ENCODE data around the gene PROM1. TPM values are rescaled to one million over a fixed set of nuclear protein-coding genes. Genes with fewer than 3 reads are reported as not detected.

PROM1 gene
- total and polyA plus RNA-seq, 2 donors from 2014 or later = 28.8 to 276 TPM

DNA sequence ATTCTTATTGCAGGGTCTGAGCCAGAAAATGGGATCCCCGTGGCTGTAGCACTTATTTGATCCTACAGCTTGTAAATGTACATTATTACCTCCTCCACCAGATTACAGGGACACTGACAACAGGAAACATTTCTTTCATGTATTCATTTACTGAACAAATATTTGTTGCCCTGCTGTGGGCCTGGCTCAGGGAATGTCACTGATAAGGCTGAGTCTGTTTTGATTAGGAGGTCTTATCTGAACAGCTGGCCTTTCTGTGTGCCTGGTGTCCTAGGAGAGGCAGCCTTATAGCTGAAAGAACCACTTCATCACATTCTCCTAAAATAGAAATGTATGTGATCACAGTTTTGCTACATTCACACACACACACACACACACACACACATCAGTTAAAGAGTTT lies 45.5 kb upstream of the PROM1 start:
- H3K9ac ChIP-seq (ENCODE audit: low read length in 3 of 3) = no peak overlapping the region
- intact Hi-C loops (cut with DNase I) = no loop called here
- no peak overlapping the region for H3K4me3 ChIP-seq (ENCODE audit: low read length in 3 of 3)
- H3K27ac ChIP-seq (ENCODE audit: low read depth in 2 of 2, low read length in 2 of 2) = no peak overlapping the region
- FAIRE-seq (no peak), DNase-seq (no peak)
- H3K4me1 ChIP-seq (ENCODE audit: control insufficient read depth in 2 of 3, insufficient read depth in 2 of 3, low read depth in 1 of 3, low read length in 3 of 3) = no peaks in the 10 kb centered on the region
- TF ChIP-seq, protein P1, sequence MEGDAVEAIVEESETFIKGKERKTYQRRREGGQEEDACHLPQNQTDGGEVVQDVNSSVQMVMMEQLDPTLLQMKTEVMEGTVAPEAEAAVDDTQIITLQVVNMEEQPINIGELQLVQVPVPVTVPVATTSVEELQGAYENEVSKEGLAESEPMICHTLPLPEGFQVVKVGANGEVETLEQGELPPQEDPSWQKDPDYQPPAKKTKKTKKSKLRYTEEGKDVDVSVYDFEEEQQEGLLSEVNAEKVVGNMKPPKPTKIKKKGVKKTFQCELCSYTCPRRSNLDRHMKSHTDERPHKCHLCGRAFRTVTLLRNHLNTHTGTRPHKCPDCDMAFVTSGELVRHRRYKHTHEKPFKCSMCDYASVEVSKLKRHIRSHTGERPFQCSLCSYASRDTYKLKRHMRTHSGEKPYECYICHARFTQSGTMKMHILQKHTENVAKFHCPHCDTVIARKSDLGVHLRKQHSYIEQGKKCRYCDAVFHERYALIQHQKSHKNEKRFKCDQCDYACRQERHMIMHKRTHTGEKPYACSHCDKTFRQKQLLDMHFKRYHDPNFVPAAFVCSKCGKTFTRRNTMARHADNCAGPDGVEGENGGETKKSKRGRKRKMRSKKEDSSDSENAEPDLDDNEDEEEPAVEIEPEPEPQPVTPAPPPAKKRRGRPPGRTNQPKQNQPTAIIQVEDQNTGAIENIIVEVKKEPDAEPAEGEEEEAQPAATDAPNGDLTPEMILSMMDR (IDR thresholded peaks at IDR 0.05; ENCODE audit: borderline replicate concordance, extremely low read depth, insufficient read depth) = no peak
- H3K27me3 ChIP-seq (ENCODE audit: control insufficient read depth, insufficient read depth, low read length) = no peaks in the 10 kb centered on the region
- no peaks in the 10 kb centered on the region for H3K9me3 ChIP-seq (ENCODE audit: control insufficient read depth in 2 of 3, insufficient read depth in 1 of 3, low read length in 3 of 3)
- no peaks in the 10 kb centered on the region for H3K36me3 ChIP-seq (ENCODE audit: control insufficient read depth in 2 of 3, insufficient read depth in 3 of 3, low read length in 3 of 3)

DNA sequence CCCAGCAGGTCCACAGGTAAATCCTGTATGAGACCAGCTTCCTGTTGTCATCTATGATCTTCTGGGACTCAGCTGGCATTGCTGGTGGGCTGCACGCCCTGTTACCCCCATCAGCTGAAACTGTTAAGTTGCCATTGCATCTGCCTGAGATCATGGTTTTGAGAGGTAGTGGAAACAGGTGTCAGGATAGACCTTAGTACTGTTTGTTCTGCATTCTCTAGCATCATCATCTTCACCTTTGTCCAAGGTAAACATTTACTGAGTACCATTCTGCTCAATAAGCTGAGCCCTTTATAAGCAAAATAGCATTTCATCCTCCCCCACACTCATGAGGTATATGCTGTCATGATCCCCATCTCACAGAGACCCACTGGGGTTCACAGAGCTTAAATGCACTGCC lies 42.9 kb upstream of the PROM1 start:
- H3K27ac ChIP-seq (ENCODE audit: low read depth in 2 of 2, low read length in 2 of 2) = no peak overlapping the region
- FAIRE-seq (no peak), DNase-seq (no peak)
- no peaks in the 10 kb centered on the region for H3K9me3 ChIP-seq (ENCODE audit: control insufficient read depth in 2 of 3, insufficient read depth in 1 of 3, low read length in 3 of 3)
- no peaks in the 10 kb centered on the region for H3K4me1 ChIP-seq (ENCODE audit: control insufficient read depth in 2 of 3, insufficient read depth in 2 of 3, low read depth in 1 of 3, low read length in 3 of 3)
- TF ChIP-seq, protein P1 (IDR thresholded peaks at IDR 0.05; ENCODE audit: borderline replicate concordance, extremely low read depth, insufficient read depth) = no peak
- intact Hi-C loops (cut with DNase I) = no loop called here
- H3K27me3 ChIP-seq (ENCODE audit: control insufficient read depth, insufficient read depth, low read length) = no peaks in the 10 kb centered on the region
- H3K36me3 ChIP-seq (ENCODE audit: control insufficient read depth in 2 of 3, insufficient read depth in 3 of 3, low read length in 3 of 3) = no peaks in the 10 kb centered on the region
- no peak overlapping the region for H3K4me3 ChIP-seq (ENCODE audit: low read length in 3 of 3)
- H3K9ac ChIP-seq (ENCODE audit: low read length in 3 of 3) = no peak overlapping the region

DNA sequence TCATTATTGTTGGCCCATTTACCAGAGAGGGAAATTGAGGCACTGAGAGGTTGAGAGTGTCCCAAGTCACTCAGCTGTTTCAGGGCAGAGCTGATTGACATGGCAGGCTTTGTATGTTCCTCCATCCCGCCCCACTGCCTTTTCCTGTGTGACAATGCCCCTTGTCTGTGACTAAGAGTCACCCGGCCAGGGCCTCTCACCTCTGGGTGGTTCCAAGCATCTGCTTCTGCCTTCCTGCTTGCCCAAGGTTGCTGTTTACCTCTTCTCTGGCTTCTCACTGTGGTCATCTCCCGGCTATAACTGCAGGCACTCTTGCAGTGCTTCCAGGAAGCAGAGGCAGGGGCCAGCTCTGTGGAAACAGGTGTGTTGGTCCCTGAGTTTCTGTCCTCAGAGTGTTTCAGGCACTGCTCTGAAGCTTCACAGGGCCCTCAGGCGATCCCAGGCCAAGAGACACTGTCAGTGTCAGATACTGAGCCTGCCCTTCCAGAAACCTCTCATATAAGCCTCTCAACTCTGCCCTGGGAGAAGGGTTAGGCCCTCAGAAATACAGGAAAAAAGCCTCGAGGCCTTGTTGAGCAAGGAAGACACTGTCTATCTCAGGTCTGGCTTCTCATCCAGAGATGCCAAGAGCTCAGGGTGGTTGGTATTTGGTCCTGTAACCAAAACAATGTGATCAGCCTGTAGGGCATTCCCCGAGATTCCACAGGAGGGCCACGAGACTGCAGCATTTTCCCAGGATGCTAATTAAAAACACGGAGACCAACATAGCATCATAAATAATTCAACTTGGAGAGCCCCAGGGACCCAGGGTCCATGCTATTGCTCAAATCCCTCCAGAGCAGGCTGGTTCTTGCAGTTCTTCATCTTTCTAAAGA lies 42.0 kb upstream of the PROM1 start:
- no peaks in the 10 kb centered on the region for H3K36me3 ChIP-seq (ENCODE audit: control insufficient read depth in 2 of 3, insufficient read depth in 3 of 3, low read length in 3 of 3)
- FAIRE-seq = no peak
- DNase-seq = peak in 1 of 5 donors; percentile 6
- H3K9me3 ChIP-seq (ENCODE audit: control insufficient read depth in 2 of 3, insufficient read depth in 1 of 3, low read length in 3 of 3) = no peaks in the 10 kb centered on the region
- H3K27ac ChIP-seq (ENCODE audit: low read depth in 2 of 2, low read length in 2 of 2) = no peak overlapping the region
- H3K9ac ChIP-seq (ENCODE audit: low read length in 3 of 3) = no peak overlapping the region
- H3K27me3 ChIP-seq (ENCODE audit: control insufficient read depth, insufficient read depth, low read length) = no peaks in the 10 kb centered on the region
- intact Hi-C loops (cut with DNase I) = no loop called here
- no peak overlapping the region for H3K4me3 ChIP-seq (ENCODE audit: low read length in 3 of 3)
- H3K4me1 ChIP-seq (ENCODE audit: control insufficient read depth in 2 of 3, insufficient read depth in 2 of 3, low read depth in 1 of 3, low read length in 3 of 3) = no peaks in the 10 kb centered on the region
- TF ChIP-seq, protein P1 (IDR thresholded peaks at IDR 0.05; ENCODE audit: borderline replicate concordance, extremely low read depth, insufficient read depth) = no peak

Data from kidney (tissue), 14 donors.